T-helper 2 cell treated with Interferon-gamma antibody and Interleukin-4, amounts not matched to agents 5 μg/mL and 100 μg/mL, for 36 hours (primary cell): ENCODE measurements around the gene CTSW.

Experiments
- DNase-seq: peaks from one replicate; pipeline ENCODE4 v3.0.0; 2021; ENCODE audit warnings: low spot score
- H3K27ac Mint-ChIP-seq: one replicate; pipeline ENCODE4 v1.8.0; 2021; ENCODE audit warnings: mild to moderate bottlenecking, mixed read lengths
- H3K27me3 Mint-ChIP-seq: one replicate; pipeline ENCODE4 v1.8.0; 2021; ENCODE audit warnings: low read depth, mixed read lengths
- H3K36me3 Mint-ChIP-seq: one replicate; pipeline ENCODE4 v1.8.0; 2021; ENCODE audit warnings: low read depth, mixed read lengths
- H3K4me1 Mint-ChIP-seq: one replicate; pipeline ENCODE4 v1.8.0; 2021; ENCODE audit warnings: low read depth, mixed read lengths
- H3K4me3 Mint-ChIP-seq: one replicate; pipeline ENCODE4 v1.8.0; 2022; ENCODE audit warnings: mild to moderate bottlenecking, moderate library complexity, mixed read lengths
- H3K9me3 Mint-ChIP-seq: one replicate; pipeline ENCODE4 v1.8.0; 2021; ENCODE audit warnings: mixed read lengths

Gene CTSW

GRCh38 chr11:65892661-65893317, 13.2 kb downstream of the CTSW start:
- Mint-ChIP-seq H3K9me3 (no peaks in the 10 kb centered on the region), H3K27ac (peak overlapping the region; percentile 82), H3K4me3 (peak overlapping the region; percentile 74), H3K36me3 (peaks cover 6% of the 10 kb centered on the region), H3K4me1 (peaks cover 48% of the 10 kb centered on the region), H3K27me3 (no peaks in the 10 kb centered on the region)
- no peak for DNase-seq

- H3K36me3 Mint-ChIP-seq: peaks cover 4% of the 10 kb centered on the region
- peak; percentile 38 for DNase-seq
These were observed 14.5 kb downstream of the CTSW start for GRCh38 chr11:65894034-65894591.

GRCh38 chr11:65895482-65895981, 15.9 kb downstream of the CTSW start:
- no peaks in the 10 kb centered on the region for H3K27me3 Mint-ChIP-seq
- no peaks in the 10 kb centered on the region for H3K9me3 Mint-ChIP-seq
- peaks cover 32% of the 10 kb centered on the region for H3K4me1 Mint-ChIP-seq
- DNase-seq: no peak
- H3K27ac Mint-ChIP-seq: peak overlapping the region; percentile 75
- peak overlapping the region; percentile 27 for H3K4me3 Mint-ChIP-seq
- peaks cover 4% of the 10 kb centered on the region for H3K36me3 Mint-ChIP-seq

More at GRCh38 chr11:65894034-65894591, 14.5 kb downstream of the CTSW start:
- H3K27me3 Mint-ChIP-seq: no peaks in the 10 kb centered on the region
- peaks cover 43% of the 10 kb centered on the region for H3K4me1 Mint-ChIP-seq
- peak overlapping the region; percentile 82 for H3K27ac Mint-ChIP-seq
- no peaks in the 10 kb centered on the region for H3K9me3 Mint-ChIP-seq
- H3K4me3 Mint-ChIP-seq: peak overlapping the region; percentile 74

- Mint-ChIP-seq H3K27ac (peak overlapping the region; percentile 72), H3K9me3 (no peaks in the 10 kb centered on the region), H3K27me3 (no peaks in the 10 kb centered on the region), H3K4me1 (peaks cover 34% of the 10 kb centered on the region), H3K4me3 (peak overlapping the region; percentile 17), H3K36me3 (peaks cover 4% of the 10 kb centered on the region)
- DNase-seq: no peak
These were observed 16.7 kb downstream of the CTSW start for GRCh38 chr11:65896034-65896999.

- Mint-ChIP-seq H3K36me3 (peaks cover 4% of the 10 kb centered on the region), H3K4me3 (peak overlapping the region; percentile 34), H3K27ac (no peak overlapping the region), H3K27me3 (no peaks in the 10 kb centered on the region), H3K4me1 (peaks cover 38% of the 10 kb centered on the region), H3K9me3 (no peaks in the 10 kb centered on the region)
- no peak for DNase-seq
These were observed 17.4 kb downstream of the CTSW start for GRCh38 chr11:65897020-65897471.

- H3K27ac Mint-ChIP-seq: peak overlapping the region; percentile 82
- H3K27me3 Mint-ChIP-seq: peaks cover 5% of the 10 kb centered on the region
- no peaks in the 10 kb centered on the region for H3K9me3 Mint-ChIP-seq
- H3K36me3 Mint-ChIP-seq: peaks cover 4% of the 10 kb centered on the region
- H3K4me3 Mint-ChIP-seq: peak overlapping the region; percentile 79
- DNase-seq: no peak
- H3K4me1 Mint-ChIP-seq: peaks cover 32% of the 10 kb centered on the region
These were observed 19.2 kb downstream of the CTSW start for GRCh38 chr11:65898656-65899355.

- peaks cover 4% of the 10 kb centered on the region for H3K36me3 Mint-ChIP-seq
- H3K27ac Mint-ChIP-seq: peak overlapping the region; percentile 78
- peaks cover 7% of the 10 kb centered on the region for H3K27me3 Mint-ChIP-seq
- no peaks in the 10 kb centered on the region for H3K9me3 Mint-ChIP-seq
- peaks cover 26% of the 10 kb centered on the region for H3K4me1 Mint-ChIP-seq
- DNase-seq: peak; percentile 79
- H3K4me3 Mint-ChIP-seq: peak overlapping the region; percentile 71
These were observed 19.9 kb downstream of the CTSW start for GRCh38 chr11:65899356-65900124.

GRCh38 chr11:65900125-65900898, 20.7 kb downstream of the CTSW start, which contains the start of gene FOSL1:
Gene FOSL1 (minus strand): TSS chr11:65900388. CDS start chr11:65900339, 49 bp downstream.
- Mint-ChIP-seq H3K9me3 (no peaks in the 10 kb centered on the region), H3K4me3 (peak within 1 kb of the TSS; percentile 71), H3K36me3 (peaks cover 4% of the 10 kb centered on the region), H3K27me3 (peaks cover 7% of the 10 kb centered on the region), H3K27ac (peak within 1 kb of the TSS; percentile 78), H3K4me1 (peaks cover 23% of the 10 kb centered on the region)
- DNase-seq: peak; percentile 96

- Mint-ChIP-seq H3K4me1 (peaks cover 23% of the 10 kb centered on the region), H3K9me3 (no peaks in the 10 kb centered on the region), H3K27ac (peak overlapping the region; percentile 70), H3K36me3 (no peaks in the 10 kb centered on the region), H3K4me3 (peak overlapping the region; percentile 70), H3K27me3 (peaks cover 7% of the 10 kb centered on the region)
- no peak for DNase-seq
These were observed 21.2 kb downstream of the CTSW start for GRCh38 chr11:65900899-65901180.

- Mint-ChIP-seq H3K4me1 (peaks cover 15% of the 10 kb centered on the region), H3K27me3 (peaks cover 9% of the 10 kb centered on the region), H3K36me3 (no peaks in the 10 kb centered on the region), H3K9me3 (no peaks in the 10 kb centered on the region), H3K27ac (no peak overlapping the region), H3K4me3 (no peak overlapping the region)
- no peak for DNase-seq
These were observed 23.4 kb downstream of the CTSW start for GRCh38 chr11:65903068-65903481.

GRCh38 chr11:65903715-65904114, 24.1 kb downstream of the CTSW start:
- no peaks in the 10 kb centered on the region for H3K36me3 Mint-ChIP-seq
- no peak for DNase-seq
- H3K4me1 Mint-ChIP-seq: peaks cover 14% of the 10 kb centered on the region
- H3K27me3 Mint-ChIP-seq: peaks cover 9% of the 10 kb centered on the region
- H3K27ac Mint-ChIP-seq: no peak overlapping the region
- H3K4me3 Mint-ChIP-seq: no peak overlapping the region
- H3K9me3 Mint-ChIP-seq: no peaks in the 10 kb centered on the region

GRCh38 chr11:65906602-65907001, 27.0 kb downstream of the CTSW start:
- H3K4me1 Mint-ChIP-seq: peaks cover 14% of the 10 kb centered on the region
- H3K27ac Mint-ChIP-seq: no peak overlapping the region
- no peak for DNase-seq
- H3K4me3 Mint-ChIP-seq: no peak overlapping the region
- H3K36me3 Mint-ChIP-seq: no peaks in the 10 kb centered on the region
- H3K9me3 Mint-ChIP-seq: no peaks in the 10 kb centered on the region
- H3K27me3 Mint-ChIP-seq: peaks cover 9% of the 10 kb centered on the region
